HT1080 (cell line): ENCODE measurements around the gene SARDH. TPM values are rescaled to one million over a fixed set of nuclear protein-coding genes. Genes with fewer than 3 reads are reported as not detected.
A peak's percentile ranks its signal among the peaks of the same experiment; 100 is the strongest.

ENCODE experiments used
- DNase-seq: peaks from one replicate; pipeline ENCODE4 v3.0.0-alpha.2; 2015; ENCODE audit warnings: low read depth
- total RNA-seq: library from RNA; depleted of rRNA; stranded (reverse); fragments of >200 nt; shearing (Covaris generic); gene quantifications from 2 replicates; pipeline ENCODE4 v1.2.3, GENCODE V29; 2014

Gene SARDH
- total RNA-seq, 1 experiment from 2014 or later: 0.05 TPM

- DNase-seq: no peak
Measured at GRCh38 chr9:133703591-133704399, 34.4 kb downstream of the SARDH start.

- DNase-seq: no peak
Measured at GRCh38 chr9:133702798-133703590, 35.2 kb downstream of the SARDH start.

GRCh38 chr9:133701981-133702797, 36.0 kb downstream of the SARDH start:
- no peak for DNase-seq

- DNase-seq: no peak
Measured at GRCh38 chr9:133701321-133701980, 36.7 kb downstream of the SARDH start.

GRCh38 chr9:133700819-133701320, 37.3 kb downstream of the SARDH start:
- no peak for DNase-seq

- no peak for DNase-seq
Measured at GRCh38 chr9:133699546-133699945, 38.6 kb downstream of the SARDH start.

GRCh38 chr9:133696071-133696472, 42.1 kb downstream of the SARDH start:
- DNase-seq: no peak

GRCh38 chr9:133694686-133695085, 43.5 kb downstream of the SARDH start:
- no peak for DNase-seq

GRCh38 chr9:133693703-133694529, 44.2 kb downstream of the SARDH start:
- DNase-seq: no peak

- DNase-seq: no peak
Measured at GRCh38 chr9:133693116-133693515, 45.0 kb downstream of the SARDH start.

GRCh38 chr9:133692364-133692985, 45.7 kb downstream of the SARDH start:
- no peak for DNase-seq

GRCh38 chr9:133691626-133692363, 46.4 kb downstream of the SARDH start:
- DNase-seq: peak; percentile 54

- DNase-seq: no peak
Measured at GRCh38 chr9:133691191-133691590, 47.0 kb downstream of the SARDH start.

- DNase-seq: no peak
Measured at GRCh38 chr9:133690081-133690561, 48.0 kb downstream of the SARDH start.

GRCh38 chr9:133689151-133689763, 48.9 kb downstream of the SARDH start:
- DNase-seq: no peak

GRCh38 chr9:133687856-133688761, 50.0 kb downstream of the SARDH start:
- DNase-seq: no peak
